ENCODE measurements around the gene GPD1L.

GRCh38 chr3:32128936-32129335 is 22.5 kb downstream of the GPD1L start:
- TF ChIP-seq CTCF (conservative IDR thresholded peaks at IDR 0.05 in 1 of 2, IDR thresholded peaks at IDR 0.05 in 1 of 2; ENCODE audit: extremely low read depth in 1 of 2, insufficient read depth in 1 of 2, low read depth in 1 of 2, low read length in 2 of 2) (no peak), EZH2 (IDR thresholded peaks at IDR 0.05; ENCODE audit: borderline replicate concordance, low read length) (no peak)

Measured in mammary epithelial cell (primary cell).